Activated CD8-positive, alpha-beta memory T cell treated with anti-CD3 and anti-CD28 coated beads for 48 hours (primary cell): ENCODE data around the gene CNTN5.

ENCODE experiments used
- DNase-seq, 3 experiments: peaks; one replicate each; pipeline ENCODE4 v3.0.0-alpha.2; 2020; ENCODE audit warnings: low read depth in 2 of 3, low spot score in 2 of 3

Gene CNTN5

DNA sequence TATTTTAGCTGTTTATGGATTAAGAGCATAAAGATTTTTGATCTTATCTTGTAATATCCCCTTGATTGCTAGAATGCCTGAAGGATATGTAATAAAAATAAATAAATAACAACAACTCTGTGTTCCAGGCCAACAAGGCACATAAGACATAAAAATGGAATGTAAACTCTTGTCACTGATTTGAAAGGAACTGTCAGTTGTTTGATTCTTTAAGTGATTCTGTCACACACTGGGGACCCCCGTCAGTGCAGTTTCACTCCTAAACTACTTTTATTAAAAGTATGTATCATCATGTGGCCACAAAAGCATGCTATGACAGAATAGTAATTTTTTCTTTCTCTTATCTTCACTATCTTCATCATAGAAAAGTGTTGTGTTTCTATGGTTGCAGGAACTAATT lies 572.4 kb downstream of the CNTN5 start:
- DNase-seq = no peak

DNA sequence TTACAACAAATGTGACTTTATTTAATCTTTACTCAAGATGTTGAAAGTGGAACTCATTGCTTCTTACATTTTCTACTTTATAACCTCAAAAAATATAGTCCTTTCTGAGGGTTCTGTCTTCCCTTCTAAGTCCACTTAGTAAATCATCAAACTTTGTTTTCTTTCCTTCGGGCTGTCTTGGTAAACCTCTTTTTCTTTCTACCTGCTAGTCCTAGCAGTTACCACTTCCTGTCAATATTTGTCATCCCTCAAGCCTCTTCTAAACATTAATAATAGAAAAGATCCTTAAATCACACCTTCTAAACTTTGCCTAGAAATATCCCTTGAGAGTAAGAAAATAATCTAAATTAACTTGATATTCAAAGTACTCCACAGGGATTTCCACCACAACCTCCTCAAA lies 580.4 kb downstream of the CNTN5 start:
- no peak for DNase-seq

DNA sequence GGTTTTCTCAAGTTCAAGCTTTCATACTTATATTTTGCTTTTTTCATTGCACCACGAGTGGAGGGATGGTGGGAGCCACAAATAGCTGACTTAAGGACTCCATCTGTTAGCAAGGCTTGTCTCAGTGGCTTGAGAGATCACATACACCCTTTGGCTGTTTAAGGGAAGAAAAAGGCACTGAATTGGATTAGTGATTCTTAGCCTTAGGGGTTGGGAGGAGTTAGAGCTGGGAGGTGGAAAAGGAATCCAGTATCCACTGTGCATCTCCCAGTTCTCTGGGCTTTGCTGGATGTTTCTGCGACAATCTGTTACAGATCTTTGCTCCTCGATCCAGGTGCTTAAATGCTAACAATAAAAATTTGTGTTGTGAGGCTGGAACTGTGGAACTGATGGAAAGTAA lies 593.6 kb downstream of the CNTN5 start:
- DNase-seq = no peak

DNA sequence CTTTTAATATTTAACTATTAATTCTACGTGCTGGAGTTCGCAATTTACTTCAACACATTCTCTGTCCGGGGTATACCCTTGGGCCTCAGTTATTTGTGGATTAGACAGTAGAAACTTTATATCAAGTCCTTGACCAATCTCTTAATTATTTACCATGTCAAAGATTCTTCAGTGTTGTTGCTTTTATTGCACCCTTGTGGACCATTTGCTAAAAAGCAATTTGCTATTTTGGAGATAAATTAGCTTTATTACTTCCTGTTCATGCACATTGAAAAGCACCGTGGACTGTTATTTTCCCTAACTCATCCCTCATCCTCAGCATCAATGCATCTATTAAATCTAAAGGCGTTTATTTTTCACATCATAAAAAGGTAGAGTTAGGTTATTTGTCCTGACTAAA lies 609.9 kb downstream of the CNTN5 start:
- DNase-seq = no peak

DNA sequence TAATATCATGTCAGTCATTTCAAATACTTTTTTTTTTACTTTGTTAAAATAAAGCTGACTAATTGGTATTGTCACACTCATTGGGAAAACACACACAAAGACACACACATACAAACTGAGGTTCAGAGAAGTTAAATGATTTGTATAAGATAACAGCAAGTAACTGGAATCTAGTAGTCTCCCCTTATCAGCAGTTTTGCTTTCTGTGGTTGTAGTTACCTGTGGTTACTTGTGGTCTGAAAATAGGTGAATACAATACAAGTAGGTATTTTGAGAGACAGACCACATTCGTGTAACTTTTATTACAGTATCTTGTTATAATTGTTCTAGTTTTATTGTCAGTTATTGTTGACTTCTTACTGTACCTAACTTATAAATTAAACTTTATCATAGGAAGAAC lies 610.9 kb downstream of the CNTN5 start:
- no peak for DNase-seq

DNA sequence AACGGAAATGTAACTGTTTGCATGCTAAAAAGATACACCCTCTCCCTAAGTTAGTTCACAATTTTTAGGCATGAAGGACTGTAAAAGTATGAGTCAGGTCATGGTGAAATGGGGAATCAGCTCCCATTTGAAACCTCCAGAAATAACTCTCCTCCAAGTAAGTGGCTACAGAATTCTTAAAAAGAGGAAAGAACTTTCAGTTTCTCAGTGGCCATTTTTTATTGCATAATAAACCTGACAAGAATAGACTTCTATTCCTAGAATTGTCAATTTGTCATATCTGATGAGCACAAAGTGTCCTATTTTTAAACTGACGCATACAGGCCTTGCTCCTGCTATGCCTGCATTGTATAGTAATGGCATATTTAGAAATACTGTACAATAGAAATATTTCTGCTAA lies 612.2 kb downstream of the CNTN5 start:
- no peak for DNase-seq

DNA sequence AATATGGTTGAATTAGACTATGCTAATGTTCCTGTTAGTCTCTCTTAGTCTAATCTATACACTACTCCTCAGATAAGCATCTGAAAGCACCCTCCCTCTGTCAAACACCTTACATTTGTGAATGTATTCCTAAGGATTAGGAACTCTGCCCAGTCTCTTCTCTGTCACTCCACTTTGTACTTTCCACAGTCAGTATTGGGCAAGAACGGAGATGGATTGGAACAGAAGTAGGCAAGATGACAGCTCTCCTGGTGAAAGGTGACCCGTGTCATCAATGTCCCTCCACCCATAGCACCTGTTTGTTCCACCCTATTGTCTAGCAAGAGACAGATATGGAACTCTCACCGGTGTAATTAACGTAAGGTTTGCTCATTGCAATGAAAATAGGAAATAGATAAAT lies 613.8 kb downstream of the CNTN5 start:
- DNase-seq = no peak

DNA sequence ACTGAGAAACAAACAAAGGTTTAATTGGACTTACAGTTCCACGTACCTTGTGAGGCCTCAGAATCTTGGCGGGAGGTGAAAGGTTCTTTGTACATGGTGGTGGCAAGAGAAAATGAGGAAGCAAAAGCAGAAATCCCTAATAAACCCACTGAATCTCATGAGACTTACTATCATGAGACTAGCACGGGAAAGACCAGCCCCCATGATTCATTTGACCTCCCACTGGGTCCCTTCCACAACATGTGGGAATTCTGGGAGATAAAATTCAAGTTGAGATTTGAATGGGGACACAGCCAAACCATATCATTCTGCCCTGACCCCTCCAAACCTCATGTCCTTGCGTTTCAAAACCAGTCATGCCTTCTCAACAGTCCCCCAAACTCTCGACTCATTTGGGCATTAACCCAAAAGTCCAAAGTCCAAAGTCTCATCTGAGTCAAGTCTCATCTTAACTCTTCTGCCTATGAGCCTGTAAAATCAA lies 617.4 kb downstream of the CNTN5 start:
- no peak for DNase-seq

DNA sequence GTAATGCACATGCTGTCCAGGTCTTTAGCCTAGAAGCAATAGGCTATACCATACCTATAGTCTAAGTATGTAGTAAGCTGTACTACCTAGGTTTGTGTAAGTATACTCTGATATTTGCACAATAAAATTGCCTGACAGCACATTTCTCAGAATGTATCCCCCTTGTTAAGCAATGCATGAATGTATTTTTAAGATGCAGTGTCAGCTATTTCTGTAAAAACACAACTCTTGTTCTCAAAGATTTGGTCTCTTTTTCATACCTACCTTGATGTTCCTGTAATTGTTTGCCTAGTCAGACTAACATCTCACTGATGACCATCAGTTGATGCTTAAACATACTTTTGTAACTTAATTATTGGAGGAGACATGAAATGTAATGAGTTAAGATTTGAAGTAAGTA lies 619.9 kb downstream of the CNTN5 start:
- no peak for DNase-seq

DNA sequence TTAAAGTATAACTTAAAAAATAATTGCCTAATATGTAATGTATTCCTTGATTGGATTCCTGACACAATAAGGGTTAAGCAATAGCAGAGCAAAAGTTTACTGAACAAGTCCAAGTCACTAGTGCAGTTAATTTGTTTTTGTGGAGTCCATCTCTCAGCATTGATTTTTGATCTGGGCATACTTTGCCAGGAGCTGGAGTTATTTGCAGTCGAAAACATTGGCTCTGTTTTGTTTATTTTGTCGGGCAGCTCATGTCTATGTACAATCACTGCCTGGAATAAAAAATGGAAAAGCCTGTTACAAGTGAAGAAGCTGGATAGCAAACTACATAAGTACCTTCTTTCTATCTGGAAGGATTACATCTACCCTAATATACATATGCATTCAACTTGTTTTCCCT lies 625.2 kb downstream of the CNTN5 start:
- DNase-seq = no peak

DNA sequence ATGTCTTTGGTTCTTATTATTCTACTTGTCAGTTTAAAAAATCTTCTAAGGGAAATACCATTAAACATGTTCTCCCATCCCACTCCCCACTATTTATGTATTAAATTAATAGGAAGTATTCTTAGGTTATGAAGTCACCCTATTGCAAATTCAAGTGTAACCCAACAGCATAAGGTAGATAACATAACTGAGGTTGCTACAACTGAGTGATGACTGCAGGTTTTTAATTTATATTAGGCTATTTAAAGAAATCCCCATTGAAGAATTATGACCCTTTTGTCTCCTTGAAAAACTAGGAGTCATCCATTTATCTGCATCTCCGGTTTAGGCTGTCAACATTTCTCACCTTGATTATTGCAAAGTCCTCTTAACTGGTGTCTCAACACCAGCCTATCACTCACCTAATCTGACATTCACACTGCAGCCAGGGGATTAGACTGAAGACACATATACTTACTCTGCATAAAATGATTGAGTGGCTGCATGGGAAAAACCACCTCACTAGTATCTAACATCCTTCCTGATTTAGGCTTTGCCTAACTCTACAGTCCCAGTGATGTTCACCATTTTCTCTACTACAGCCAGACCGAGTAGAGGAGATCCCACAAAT lies 649.4 kb downstream of the CNTN5 start:
- DNase-seq = no peak

DNA sequence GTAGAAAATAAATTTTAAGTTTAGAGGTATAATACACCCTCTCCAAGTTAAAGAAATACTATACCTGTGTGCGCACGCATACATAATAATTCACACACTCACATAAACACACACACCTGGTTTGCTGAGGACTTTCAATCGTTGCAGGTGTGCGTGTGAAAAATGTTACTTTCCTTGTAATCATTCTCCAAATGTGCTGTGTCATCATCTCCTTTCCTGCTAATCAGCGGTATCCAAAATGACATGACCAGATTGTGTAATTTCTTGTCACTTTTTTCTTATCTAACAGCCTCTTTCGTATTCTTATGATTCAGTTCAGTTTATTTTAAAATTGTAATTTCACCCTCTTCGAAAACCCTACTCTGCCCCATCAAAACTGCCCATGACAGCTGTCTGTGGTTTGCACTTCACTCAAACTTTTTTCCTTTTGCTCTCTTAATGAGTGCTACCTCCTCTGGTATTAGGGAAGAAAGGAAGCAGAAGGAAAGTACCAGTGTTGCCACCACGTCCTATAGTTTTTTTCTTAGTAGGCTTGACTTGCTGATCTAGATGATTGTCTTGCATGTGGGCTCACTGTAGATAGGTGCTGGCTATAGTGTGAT lies 651.2 kb downstream of the CNTN5 start:
- DNase-seq = no peak

DNA sequence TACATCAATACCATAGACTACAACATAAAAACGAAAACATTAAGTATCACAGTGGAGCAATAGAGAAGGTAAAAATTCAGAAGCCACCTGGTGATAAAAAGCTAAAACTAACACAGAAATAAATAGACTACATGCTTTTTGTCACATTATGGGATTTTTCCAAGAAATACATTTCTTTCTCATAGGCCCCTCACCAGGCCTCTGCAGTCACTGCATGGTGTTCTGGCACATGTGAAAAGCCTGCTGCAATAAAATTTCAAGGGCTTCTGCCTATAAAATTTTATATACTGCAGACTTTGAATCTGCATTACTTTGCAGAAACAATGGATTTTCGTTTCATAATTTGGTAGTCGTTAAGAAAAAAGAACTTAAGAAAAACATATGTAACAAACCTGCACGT lies 655.5 kb downstream of the CNTN5 start:
- DNase-seq = no peak

DNA sequence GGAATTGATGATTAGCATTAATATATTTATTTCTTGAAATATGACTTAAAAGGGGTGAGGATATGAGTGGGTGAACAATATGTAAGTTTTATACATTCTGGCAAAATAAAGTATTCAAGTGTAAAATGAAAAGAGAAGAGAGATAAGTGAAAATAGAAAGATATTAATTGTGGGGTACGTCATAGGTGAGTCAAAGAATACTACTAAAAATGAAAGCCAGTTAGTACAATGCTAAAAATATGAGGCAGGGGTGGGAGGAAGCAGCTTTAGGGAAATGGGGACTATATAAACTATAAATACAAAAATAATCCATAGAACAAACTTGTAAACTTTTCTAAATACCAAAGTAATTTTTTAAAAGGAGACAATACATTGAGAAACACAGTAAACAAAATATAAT lies 661.4 kb downstream of the CNTN5 start:
- no peak for DNase-seq

DNA sequence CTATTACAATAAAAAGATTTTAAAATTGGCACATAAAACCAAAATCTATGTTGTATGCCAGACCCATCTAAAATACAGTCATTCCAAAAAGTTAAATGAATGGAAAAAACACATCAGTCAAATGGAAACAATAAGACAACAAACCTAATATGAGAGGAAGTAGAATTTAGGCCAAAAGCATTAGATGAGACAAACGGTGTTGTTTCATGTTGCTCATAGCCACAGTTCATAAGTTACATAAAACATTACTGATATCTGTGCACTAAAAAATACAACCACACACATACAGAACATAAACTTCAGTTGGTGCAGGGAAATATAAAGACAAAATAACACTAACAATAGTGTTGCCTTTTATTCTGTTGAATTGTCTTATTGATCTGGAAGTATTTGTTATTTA lies 661.9 kb downstream of the CNTN5 start:
- no peak for DNase-seq

DNA sequence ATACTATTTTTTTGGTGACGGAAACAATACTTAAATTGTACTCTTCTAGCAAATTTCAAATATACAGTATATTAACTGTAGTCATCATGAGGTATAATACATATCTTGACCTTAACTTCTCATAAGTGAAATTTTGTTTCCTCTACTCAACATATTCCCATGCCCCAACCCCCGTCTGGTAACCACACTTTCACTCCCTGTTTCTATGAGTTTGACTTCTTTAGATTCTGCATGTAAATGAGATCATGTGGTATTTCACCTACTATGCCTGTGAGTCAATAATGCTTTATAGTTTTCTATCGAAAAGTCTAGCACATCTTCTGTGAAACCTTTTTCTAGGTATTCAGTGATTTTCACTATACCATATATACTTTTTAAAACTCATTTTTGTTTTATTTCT lies 663.2 kb downstream of the CNTN5 start:
- DNase-seq = no peak

DNA sequence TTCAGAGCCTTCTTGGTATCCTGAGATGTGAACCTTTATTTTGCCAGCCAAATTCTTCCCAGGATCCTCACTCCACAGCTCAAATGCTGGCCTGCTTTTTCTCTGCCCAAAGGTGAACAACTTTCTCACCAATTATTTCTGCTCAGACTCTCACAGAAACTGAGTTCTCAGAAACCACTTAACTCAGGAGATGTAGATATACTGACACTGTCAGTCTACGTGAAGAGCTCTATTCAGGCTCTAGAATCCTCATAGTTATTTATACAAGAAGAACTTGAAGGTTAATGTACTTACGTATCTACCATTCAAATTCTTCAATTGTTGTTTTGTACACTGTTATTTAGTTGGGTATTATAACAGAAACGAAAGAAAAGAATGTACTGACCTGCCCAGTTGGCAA lies 666.1 kb downstream of the CNTN5 start:
- no peak for DNase-seq

DNA sequence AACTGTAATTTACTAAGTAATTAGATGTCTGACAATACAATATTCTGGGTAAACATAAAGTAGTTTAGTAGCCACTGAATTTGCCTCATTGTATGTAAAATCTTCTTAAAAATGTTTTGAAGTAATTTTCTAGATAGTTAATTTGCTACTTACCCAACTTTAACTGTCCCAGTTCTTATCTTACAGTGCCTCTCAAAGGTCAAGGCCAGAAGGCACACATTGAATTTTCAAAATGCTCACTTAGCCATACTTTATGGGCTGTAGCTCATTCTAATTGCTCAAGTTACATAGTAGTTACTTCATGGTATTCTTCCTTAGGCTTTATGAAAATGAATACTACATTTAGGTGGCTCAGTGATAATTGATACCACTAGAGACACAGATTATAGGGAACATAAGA lies 666.6 kb downstream of the CNTN5 start:
- no peak for DNase-seq

DNA sequence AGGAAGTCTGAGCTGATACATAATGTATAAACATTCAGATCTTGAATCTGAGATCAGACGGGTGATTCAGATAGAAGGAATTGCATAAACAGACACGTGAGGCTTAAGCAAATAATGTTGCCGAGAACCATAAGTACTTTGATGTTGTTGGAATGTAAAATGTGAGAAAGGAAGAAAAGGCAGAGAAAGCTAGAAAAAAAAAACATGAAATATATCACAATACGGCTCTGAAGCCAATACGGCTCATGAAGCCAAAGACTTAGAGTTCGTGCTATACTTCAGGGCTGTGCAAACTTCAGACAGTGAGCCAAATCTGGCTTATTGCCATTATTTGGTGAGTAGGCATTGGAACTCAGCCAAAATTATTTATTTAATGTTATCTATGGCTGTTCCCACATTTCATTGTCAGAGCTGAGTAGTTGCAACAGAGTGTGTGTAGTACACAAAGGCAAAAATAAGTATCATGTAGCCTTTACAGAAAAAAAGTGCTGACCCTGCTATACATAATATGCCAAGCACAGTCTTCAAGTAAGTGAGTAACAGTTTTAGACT lies 673.3 kb downstream of the CNTN5 start:
- DNase-seq = no peak

DNA sequence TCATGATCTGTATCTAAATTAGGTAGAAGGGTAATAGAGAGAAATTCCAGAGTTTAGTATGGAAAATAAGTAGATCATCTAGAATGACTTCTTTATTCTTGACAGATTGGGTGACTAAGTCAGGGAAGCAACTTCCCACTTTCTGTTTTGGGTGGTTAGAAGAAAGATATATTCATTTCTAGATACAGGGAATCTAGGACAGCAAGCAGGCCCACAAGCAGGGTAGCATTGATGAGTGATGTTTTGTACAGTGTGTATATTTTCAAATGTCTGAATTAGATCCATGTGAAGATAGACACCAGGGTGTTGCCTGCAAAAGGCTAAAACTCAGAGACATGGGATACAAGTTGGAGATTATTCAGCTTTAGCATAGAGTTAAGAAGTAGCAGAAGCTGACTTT lies 674.4 kb downstream of the CNTN5 start:
- DNase-seq = no peak

DNA sequence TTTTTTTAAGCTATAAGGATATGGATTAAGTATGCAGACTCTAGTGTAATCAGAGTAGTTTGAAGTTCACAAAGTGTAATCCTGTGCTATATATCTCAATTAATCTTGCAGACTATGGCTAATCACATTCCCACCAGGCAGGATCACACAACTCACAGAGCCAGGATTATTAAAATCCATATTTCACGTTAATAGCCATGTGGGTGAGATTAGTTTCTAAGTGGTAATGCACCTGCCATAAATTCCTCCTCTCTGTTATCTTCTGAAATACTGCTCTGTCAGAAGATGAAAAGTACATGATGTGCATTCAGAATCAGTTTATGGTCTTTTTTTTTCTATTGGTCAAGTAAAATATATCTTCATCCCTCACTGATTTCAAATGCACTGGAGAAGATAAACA lies 686.1 kb downstream of the CNTN5 start:
- no peak for DNase-seq

DNA sequence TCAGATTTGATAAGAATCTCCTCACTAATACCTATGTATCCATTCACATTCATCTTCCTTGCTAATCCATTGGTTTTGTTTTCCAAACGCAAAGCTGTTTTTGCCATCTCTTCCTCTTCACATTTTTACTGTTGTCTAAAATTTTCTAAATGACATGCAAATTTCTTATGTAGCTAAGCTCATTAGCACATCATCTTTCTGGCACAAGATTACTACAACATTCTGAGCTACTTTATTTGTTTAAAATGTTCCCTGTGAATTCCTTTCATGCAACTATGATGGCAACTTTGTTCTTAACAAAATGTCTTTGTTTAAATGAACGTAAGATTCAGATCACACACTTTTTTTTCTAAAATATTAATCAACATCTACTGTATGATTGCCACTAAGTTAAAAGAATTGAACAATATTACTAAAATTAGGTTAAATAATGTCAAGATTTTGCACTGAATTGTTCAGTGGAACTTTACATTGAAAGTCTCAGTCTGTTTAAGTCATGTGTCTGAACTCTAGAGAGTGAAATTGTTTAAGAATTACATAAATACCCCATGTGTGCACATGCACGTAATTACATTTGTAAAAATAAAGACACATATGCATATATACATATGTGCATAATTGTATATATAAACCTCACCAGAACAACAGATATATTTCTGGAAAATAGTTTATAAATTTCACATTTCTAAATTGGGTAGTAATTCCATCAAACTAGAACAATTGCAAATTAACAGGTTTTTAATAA lies 688.4 kb downstream of the CNTN5 start:
- DNase-seq = no peak
